Liver (tissue), 9 donors: ENCODE measurements around the gene YIPF6. TPM values are rescaled to one million over a fixed set of nuclear protein-coding genes. Genes with fewer than 3 reads are reported as not detected.

ENCODE experiments used
- DNase-seq: peaks from one replicate; pipeline ENCODE4 v3.0.0-alpha.2; 2017; ENCODE audit warnings: low spot score
- H3K27ac ChIP-seq, 2 donors: one replicate each; pipeline ENCODE4 v1.7.0; 2013; ENCODE audit warnings: inconsistent platforms in 2 of 2, low read length in 2 of 2, control low read depth in 1 of 2, low read depth in 1 of 2, mild to moderate bottlenecking in 1 of 2
- H3K27me3 ChIP-seq, 4 donors: one replicate each; pipeline versions ENCODE4 v1.6.1 to v1.7.0; 2013; ENCODE audit warnings: low read length in 3 of 4, inconsistent platforms in 1 of 4, mild to moderate bottlenecking in 1 of 4, moderate library complexity in 1 of 4; ENCODE audit not compliant: control insufficient read depth in 4 of 4, insufficient read depth in 4 of 4
- H3K36me3 ChIP-seq, 4 donors: one replicate each; pipeline versions ENCODE4 v1.6.1 to v1.7.0; 2013; ENCODE audit warnings: low read length in 3 of 4, mild to moderate bottlenecking in 3 of 4, low read depth in 1 of 4, moderate library complexity in 1 of 4; ENCODE audit not compliant: control insufficient read depth in 4 of 4, insufficient read depth in 3 of 4
- H3K4me1 ChIP-seq, 4 donors: one replicate each; pipeline versions ENCODE4 v1.6.1 to v1.7.0; 2013; ENCODE audit warnings: low read length in 3 of 4, mild to moderate bottlenecking in 3 of 4, moderate library complexity in 1 of 4; ENCODE audit not compliant: control insufficient read depth in 4 of 4, insufficient read depth in 4 of 4
- H3K4me3 ChIP-seq, 3 donors: one replicate each; pipeline versions ENCODE4 v1.6.1 to v1.7.0; 2013; ENCODE audit warnings: low read length in 3 of 3, control low read depth in 1 of 3, low read depth in 1 of 3, mild to moderate bottlenecking in 1 of 3
- H3K9ac ChIP-seq, 2 donors: one replicate each; pipeline ENCODE4 v1.7.0; 2013; ENCODE audit warnings: low read length in 2 of 2, mild to moderate bottlenecking in 2 of 2, moderate library complexity in 2 of 2, control low read depth in 1 of 2, low read depth in 1 of 2
- H3K9me3 ChIP-seq, 4 donors: one replicate each; pipeline versions ENCODE4 v1.6.1 to v1.7.0; 2013; ENCODE audit warnings: low read length in 3 of 4; ENCODE audit not compliant: control insufficient read depth in 4 of 4
- EGR1 ChIP-seq, 2 donors: IDR thresholded peaks; 2 replicates each; pipeline ENCODE4 v1.6.1; 2016 to 2018; ENCODE audit warnings: antibody characterized with exemption in 2 of 2, low read depth in 2 of 2
- FOXA1 ChIP-seq: IDR thresholded peaks from 2 replicates; pipeline ENCODE4 v1.6.1; 2016; ENCODE audit warnings: antibody characterized with exemption
- HNF4A ChIP-seq, 2 donors: conservative IDR thresholded peaks; 2 replicates each; pipeline ENCODE4 v1.6.1; 2016; ENCODE audit warnings: antibody characterized with exemption in 2 of 2, mild to moderate bottlenecking in 2 of 2
- HNF4G ChIP-seq: IDR thresholded peaks from 2 replicates; pipeline ENCODE4 v1.6.1; 2016; ENCODE audit warnings: antibody characterized with exemption
- JUND ChIP-seq, 2 donors: IDR thresholded peaks; 2 replicates each; pipeline ENCODE4 v1.6.1; 2016; ENCODE audit warnings: antibody characterized with exemption in 2 of 2
- NR2F2 ChIP-seq: IDR thresholded peaks from 2 replicates; pipeline ENCODE4 v1.6.1; 2016; ENCODE audit warnings: antibody characterized with exemption
- RAD21 ChIP-seq, 2 donors: IDR thresholded peaks; 2 replicates each; pipeline ENCODE4 v1.6.1; 2016; ENCODE audit warnings: antibody characterized with exemption in 2 of 2, mild to moderate bottlenecking in 2 of 2
- RXRA ChIP-seq, 2 donors: IDR thresholded peaks; 2 replicates each; pipeline ENCODE4 v1.6.1; 2017 to 2018; ENCODE audit warnings: antibody characterized with exemption in 2 of 2, mild to moderate bottlenecking in 1 of 2
- SP1 ChIP-seq: IDR thresholded peaks from 2 replicates; pipeline ENCODE4 v1.6.1; 2018; ENCODE audit warnings: antibody characterized with exemption, mild to moderate bottlenecking
- TAF1 ChIP-seq: conservative IDR thresholded peaks from 2 replicates; pipeline ENCODE4 v1.6.1; 2016; ENCODE audit warnings: antibody characterized with exemption, mild to moderate bottlenecking
- YY1 ChIP-seq: IDR thresholded peaks from 2 replicates; pipeline ENCODE4 v1.6.1; 2016; ENCODE audit warnings: antibody characterized with exemption, mild to moderate bottlenecking
- WGBS: extraction: QIAGEN DNeasy Blood & Tissue Kit; methylation state at CpG from one replicate; pipeline ENCODE4 v1.1.7; 2013; 5-methylcytosine and 5-hydroxymethylcytosine counted together
- polyA plus RNA-seq, 2 donors: library from polyadenylated mRNA; stranded (reverse) in 1 of 2; unstranded in 1 of 2; fragments of 200-250 nt in 1 of 2; fragments of >200 nt in 1 of 2; fragmentation: Nextera tagmentation in 1 of 2; extraction: Ambion mirVana in 1 of 2; gene quantifications; one replicate each; pipeline versions ENCODE4 v1.2.1 to v1.2.3, GENCODE V29; 2013 to 2015
- total RNA-seq, 2 donors: library from RNA; depleted of rRNA; stranded (reverse); fragments of >200 nt; gene quantifications; one replicate each; pipeline ENCODE4 v1.2.3, GENCODE V29; 2014
- TF ChIP-seq, protein P1 (sequence below): IDR thresholded peaks from 2 replicates; pipeline ENCODE4 v1.6.1; 2016; ENCODE audit warnings: antibody characterized with exemption
- TF ChIP-seq, protein P2 (sequence below): fragments of 150-350 bp; IDR thresholded peaks from 2 replicates; pipeline ENCODE4 v1.5.1; 2017; ENCODE audit warnings: improper control_type of control experiment, low read depth, low read length; ENCODE audit not compliant: missing input control
- TF ChIP-seq, protein P3 (sequence below): IDR thresholded peaks from 2 replicates; pipeline ENCODE4 v1.6.1; 2016; ENCODE audit warnings: antibody characterized with exemption, mild to moderate bottlenecking
- TF ChIP-seq, protein P4 (sequence below): IDR thresholded peaks from 2 replicates; pipeline ENCODE4 v1.6.1; 2016; ENCODE audit warnings: antibody characterized with exemption
- donor health status: healthy.
- donor health status: healthy.
- donor health status: healthy.
- donor health status: healthy.
- donor health status: healthy.

YIPF6 gene
- total and polyA plus RNA-seq, 4 donors: 11.9 to 36.3 (median 28.4) TPM

DNA sequence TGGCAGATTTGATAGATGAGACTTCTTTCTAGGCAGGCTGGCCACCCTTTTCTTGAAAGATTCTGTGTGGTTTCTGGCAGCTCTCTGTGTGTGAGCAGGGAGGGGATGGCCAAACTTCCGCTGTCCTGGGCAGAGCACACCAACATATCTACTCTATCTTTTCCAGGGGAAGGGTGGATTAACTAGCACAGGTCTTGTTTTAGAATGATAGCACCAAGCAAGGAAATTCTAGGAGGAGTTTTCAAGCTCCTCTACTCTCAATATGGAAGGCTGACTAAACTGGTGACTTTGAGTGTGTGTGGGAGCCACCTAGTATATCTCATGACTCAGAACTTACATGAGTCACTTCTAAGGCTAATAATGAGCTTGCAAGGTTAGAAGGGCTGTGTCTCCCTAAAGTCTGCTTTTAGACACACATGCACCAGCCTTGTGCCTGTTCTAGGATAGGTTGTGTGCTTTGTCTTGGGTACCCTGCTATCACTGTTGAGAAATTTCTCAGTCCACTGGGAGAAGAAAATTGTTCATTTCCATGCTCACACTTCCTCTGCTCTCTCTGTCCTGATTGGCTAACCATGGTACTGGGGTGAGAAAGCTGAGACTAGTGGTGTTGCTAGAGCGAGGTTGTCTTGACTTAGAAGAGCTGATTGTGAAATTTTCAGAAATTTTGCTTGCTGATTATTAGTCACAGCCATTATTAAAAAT, 72.9 kb downstream of the YIPF6 start (continued):
- TF ChIP-seq, protein P1, sequence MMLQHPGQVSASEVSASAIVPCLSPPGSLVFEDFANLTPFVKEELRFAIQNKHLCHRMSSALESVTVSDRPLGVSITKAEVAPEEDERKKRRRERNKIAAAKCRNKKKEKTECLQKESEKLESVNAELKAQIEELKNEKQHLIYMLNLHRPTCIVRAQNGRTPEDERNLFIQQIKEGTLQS: no peak
- TF ChIP-seq SP1 (no peak), EGR1 (IDR thresholded peaks at IDR 0.05; ENCODE audit: low read depth in 2 of 2) (no peak), FOXA1 (no peak), HNF4A (conservative IDR thresholded peaks at IDR 0.05) (no peak), YY1 (no peak)

DNA sequence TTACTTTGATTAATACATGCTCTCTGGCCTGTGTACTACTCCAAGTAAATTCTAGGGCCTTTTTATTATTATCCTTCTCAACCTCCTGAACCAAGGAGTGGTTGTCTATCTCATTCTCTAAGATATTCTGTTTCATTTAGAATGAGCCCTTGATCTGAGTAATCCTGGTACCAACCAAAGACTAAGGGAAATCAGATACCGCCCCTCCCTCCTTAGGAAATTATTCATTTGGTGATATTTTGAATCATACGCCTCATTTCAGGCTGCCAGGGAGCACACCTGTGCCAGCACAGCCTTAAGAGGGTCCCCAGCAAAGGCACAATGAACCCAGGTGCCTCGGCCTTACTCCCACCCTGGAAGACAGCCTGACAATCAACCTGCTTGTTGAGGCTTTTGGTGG, 75.4 kb downstream of the YIPF6 start:
- DNase-seq: no peak
- TF ChIP-seq JUND (IDR thresholded peaks at IDR 0.05) (no peak), TAF1 (no peak), HNF4G (no peak), YY1 (no peak), RAD21 (IDR thresholded peaks at IDR 0.05) (no peak), NR2F2 (no peak), RXRA (IDR thresholded peaks at IDR 0.05) (no peak)
- TF ChIP-seq, protein P2, sequence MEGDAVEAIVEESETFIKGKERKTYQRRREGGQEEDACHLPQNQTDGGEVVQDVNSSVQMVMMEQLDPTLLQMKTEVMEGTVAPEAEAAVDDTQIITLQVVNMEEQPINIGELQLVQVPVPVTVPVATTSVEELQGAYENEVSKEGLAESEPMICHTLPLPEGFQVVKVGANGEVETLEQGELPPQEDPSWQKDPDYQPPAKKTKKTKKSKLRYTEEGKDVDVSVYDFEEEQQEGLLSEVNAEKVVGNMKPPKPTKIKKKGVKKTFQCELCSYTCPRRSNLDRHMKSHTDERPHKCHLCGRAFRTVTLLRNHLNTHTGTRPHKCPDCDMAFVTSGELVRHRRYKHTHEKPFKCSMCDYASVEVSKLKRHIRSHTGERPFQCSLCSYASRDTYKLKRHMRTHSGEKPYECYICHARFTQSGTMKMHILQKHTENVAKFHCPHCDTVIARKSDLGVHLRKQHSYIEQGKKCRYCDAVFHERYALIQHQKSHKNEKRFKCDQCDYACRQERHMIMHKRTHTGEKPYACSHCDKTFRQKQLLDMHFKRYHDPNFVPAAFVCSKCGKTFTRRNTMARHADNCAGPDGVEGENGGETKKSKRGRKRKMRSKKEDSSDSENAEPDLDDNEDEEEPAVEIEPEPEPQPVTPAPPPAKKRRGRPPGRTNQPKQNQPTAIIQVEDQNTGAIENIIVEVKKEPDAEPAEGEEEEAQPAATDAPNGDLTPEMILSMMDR: no peak
- TF ChIP-seq, protein P3, sequence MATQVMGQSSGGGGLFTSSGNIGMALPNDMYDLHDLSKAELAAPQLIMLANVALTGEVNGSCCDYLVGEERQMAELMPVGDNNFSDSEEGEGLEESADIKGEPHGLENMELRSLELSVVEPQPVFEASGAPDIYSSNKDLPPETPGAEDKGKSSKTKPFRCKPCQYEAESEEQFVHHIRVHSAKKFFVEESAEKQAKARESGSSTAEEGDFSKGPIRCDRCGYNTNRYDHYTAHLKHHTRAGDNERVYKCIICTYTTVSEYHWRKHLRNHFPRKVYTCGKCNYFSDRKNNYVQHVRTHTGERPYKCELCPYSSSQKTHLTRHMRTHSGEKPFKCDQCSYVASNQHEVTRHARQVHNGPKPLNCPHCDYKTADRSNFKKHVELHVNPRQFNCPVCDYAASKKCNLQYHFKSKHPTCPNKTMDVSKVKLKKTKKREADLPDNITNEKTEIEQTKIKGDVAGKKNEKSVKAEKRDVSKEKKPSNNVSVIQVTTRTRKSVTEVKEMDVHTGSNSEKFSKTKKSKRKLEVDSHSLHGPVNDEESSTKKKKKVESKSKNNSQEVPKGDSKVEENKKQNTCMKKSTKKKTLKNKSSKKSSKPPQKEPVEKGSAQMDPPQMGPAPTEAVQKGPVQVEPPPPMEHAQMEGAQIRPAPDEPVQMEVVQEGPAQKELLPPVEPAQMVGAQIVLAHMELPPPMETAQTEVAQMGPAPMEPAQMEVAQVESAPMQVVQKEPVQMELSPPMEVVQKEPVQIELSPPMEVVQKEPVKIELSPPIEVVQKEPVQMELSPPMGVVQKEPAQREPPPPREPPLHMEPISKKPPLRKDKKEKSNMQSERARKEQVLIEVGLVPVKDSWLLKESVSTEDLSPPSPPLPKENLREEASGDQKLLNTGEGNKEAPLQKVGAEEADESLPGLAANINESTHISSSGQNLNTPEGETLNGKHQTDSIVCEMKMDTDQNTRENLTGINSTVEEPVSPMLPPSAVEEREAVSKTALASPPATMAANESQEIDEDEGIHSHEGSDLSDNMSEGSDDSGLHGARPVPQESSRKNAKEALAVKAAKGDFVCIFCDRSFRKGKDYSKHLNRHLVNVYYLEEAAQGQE: no peak
- no peaks in the 10 kb centered on the region for H3K9me3 ChIP-seq
- no peak overlapping the region for H3K4me3 ChIP-seq
- H3K9ac ChIP-seq: no peak overlapping the region
- no peak overlapping the region for H3K27ac ChIP-seq
- H3K36me3 ChIP-seq: no peaks in the 10 kb centered on the region
- WGBS: 89% methylated on average over 3 of the region's 3 CpGs
- H3K27me3 ChIP-seq: peaks cover 0 to 4% (median 0%) of the 10 kb centered on the region in 4 donors
- H3K4me1 ChIP-seq: no peaks in the 10 kb centered on the region

DNA sequence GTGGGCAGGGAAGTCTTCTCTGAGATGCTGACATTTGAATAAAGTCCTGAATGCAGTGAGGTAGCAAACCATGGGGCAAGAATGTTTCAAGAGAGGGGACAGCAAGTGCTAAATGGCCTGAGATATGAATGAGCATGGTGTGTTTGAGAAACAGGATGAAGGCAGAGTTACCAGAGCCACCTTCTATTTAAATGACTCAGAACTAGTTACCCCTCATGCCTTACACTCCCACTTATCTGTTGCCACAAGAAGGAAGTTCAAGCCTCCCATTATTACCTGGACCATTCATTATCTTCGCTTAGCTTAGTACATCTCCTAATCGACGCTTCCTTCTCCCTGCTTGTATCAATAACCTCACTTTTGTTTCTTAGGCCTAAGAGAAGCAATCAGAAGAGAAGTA, 81.0 kb downstream of the YIPF6 start:
- Histone ChIP-seq H3K36me3 (no peaks in the 10 kb centered on the region), H3K4me1 (no peaks in the 10 kb centered on the region), H3K27ac (no peak overlapping the region), H3K9me3 (no peaks in the 10 kb centered on the region), H3K9ac (no peak overlapping the region), H3K27me3 (peaks cover 0 to 4% (median 0%) of the 10 kb centered on the region in 4 donors), H3K4me3 (no peak overlapping the region)
- no peak for DNase-seq
- TF ChIP-seq HNF4A (conservative IDR thresholded peaks at IDR 0.05) (no peak), RAD21 (IDR thresholded peaks at IDR 0.05) (no peak), SP1 (no peak), RXRA (IDR thresholded peaks at IDR 0.05) (no peak)
- TF ChIP-seq, protein P3: no peak
- TF ChIP-seq, protein P1: no peak
- TF ChIP-seq, protein P4, sequence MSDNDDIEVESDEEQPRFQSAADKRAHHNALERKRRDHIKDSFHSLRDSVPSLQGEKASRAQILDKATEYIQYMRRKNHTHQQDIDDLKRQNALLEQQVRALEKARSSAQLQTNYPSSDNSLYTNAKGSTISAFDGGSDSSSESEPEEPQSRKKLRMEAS: no peak
- TF ChIP-seq, protein P2: no peak
- WGBS: 95% methylated on average over 3 of the region's 3 CpGs
